Smooth muscle cell of the umbilical artery (primary cell): ENCODE measurements around the gene FOXE1. TPM values are rescaled to one million over a fixed set of nuclear protein-coding genes. Genes with fewer than 3 reads are reported as not detected.

Experiments
- total RNA-seq: library from RNA; depleted of rRNA; stranded (reverse); fragments of >200 nt; gene quantifications from 2 replicates; pipeline ENCODE4 v1.2.3, GENCODE V29; 2014

The FOXE1 gene
- not detected in 2 replicates for total RNA-seq

DNA sequence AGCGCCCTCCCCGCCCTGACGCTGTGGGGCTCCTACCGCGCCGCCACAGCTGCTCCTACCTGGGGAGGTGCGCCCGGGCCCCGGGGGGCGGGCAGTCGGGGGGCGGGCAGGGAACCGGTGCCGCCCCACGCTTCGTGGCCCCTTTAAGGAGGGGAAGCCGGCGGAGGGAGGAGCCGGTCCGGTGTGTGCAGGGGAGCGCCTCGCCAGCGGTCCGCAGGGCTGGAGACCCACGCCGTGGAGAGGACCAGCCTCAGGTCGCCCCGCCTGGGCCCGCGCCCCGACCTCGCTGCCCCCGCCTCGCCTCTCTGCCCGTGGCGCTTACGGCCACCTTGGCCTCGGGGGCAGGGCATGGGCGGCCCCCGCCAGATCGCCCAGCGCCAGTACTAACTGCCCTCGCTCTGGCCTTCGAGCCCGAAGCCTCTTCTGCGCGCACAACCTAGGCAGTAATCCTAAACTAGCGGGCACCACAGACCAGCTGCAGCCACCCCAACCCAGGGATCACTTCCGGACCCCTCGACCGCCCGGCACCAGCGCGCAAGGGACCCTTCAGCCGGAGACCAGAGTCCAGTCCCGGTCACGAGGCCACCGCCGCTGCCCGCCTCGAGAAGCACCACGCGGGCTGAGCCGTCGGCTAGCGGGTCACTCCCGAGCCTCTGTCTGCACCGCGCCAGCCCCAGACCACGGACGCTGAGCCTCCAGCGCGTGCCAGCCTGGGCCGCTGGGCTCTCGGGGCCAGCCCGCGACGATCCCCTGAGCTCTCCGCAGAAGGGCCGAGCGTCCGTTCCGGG, at the start of gene FOXE1:
TSS of gene FOXE1 (plus strand) at position 171 of the 788 bp plus-strand sequence. CDS start 689 bp downstream, outside the sequence.

Other genes with a start within 250 kb of the FOXE1 start
- gene TSTD2, start 219.9 kb upstream of the FOXE1 start, total RNA-seq: 17.2 and 23.5 TPM in 2 replicates
- gene NCBP1, start 219.4 kb upstream of the FOXE1 start, total RNA-seq: 44.8 and 66.6 TPM in 2 replicates
- gene XPA, start 155.9 kb upstream of the FOXE1 start, total RNA-seq: 3.9 and 5.0 TPM in 2 replicates
- gene TRMO, start 69.3 kb downstream of the FOXE1 start, total RNA-seq: 9.5 and 12.2 TPM in 2 replicates
- not detected in 2 replicates for gene HEMGN, start 84.9 kb downstream of the FOXE1 start, total RNA-seq
- 6.2 and 9.3 TPM in 2 replicates for gene ANP32B, start 130.1 kb downstream of the FOXE1 start, total RNA-seq
- gene NANS, start 203.5 kb downstream of the FOXE1 start, total RNA-seq: 84.6 and 87.3 TPM in 2 replicates